Activated CD4-positive, alpha-beta T cell treated with anti-CD3 and anti-CD28 coated beads, Interleukin-2, amount 10 ng/mL, durations not matched to agents 24 days and 14 days (primary cell): ENCODE results near the gene SORT1. TPM values are rescaled to one million over a fixed set of nuclear protein-coding genes. Genes with fewer than 3 reads are reported as not detected.
"Not testable (repeated sequence)": the region's sequence is repeated elsewhere in the genome, so short reads cannot be mapped to it uniquely, and the experiment has no call there.

Experiments
- DNase-seq: peaks from one replicate; pipeline ENCODE4 v3.0.0; 2022
- H3K27ac Mint-ChIP-seq: one replicate; pipeline ENCODE4 v1.8.0; 2022; ENCODE audit warnings: mild to moderate bottlenecking, mixed read lengths
- H3K27me3 Mint-ChIP-seq: one replicate; pipeline ENCODE4 v1.8.0; 2022; ENCODE audit warnings: mixed read lengths
- H3K36me3 Mint-ChIP-seq: one replicate; pipeline ENCODE4 v1.8.0; 2022; ENCODE audit warnings: low read depth, mild to moderate bottlenecking, mixed read lengths
- H3K4me1 Mint-ChIP-seq: one replicate; pipeline ENCODE4 v1.8.0; 2021; ENCODE audit warnings: mixed read lengths
- H3K4me3 Mint-ChIP-seq: one replicate; pipeline ENCODE4 v1.8.0; 2022; ENCODE audit warnings: mild to moderate bottlenecking, moderate library complexity, mixed read lengths
- H3K9me3 Mint-ChIP-seq: one replicate; pipeline ENCODE4 v1.8.0; 2021; ENCODE audit warnings: mixed read lengths
- intact Hi-C: fragments of 100-400 bp; cut with micrococcal nuclease; formaldehyde crosslinking; loops from one replicate; pipeline ENCODE4 v1.15.1; 2023
- total RNA-seq: library from RNA; stranded (reverse); gene quantifications from 2 replicates; pipeline ENCODE4 v1.2.3, GENCODE V29; 2022

SORT1 gene
- total RNA-seq, 1 donor from 2014 or later = 1.2 TPM

DNA sequence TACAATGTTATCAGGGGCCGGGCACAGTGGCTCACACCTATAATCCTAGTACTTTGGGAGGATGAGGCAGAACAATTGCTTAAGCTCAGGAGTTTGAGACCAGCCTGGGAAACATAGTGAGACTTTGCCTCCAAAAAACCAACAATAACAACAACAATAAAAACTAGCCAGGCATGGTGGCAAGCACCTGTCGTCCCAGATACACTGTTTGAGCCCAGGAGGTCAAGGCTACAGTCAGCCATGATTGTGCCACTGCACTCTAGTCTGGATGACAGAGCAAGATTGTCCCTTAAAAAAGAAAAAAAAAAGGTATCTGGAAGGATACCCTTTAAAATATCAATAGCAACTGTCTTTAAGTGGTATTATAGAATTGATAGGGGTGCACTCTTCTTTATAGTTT is 16.1 kb downstream of the SORT1 start:
- Mint-ChIP-seq H3K9me3 (no peaks in the 10 kb centered on the region), H3K27ac (no peak overlapping the region), H3K27me3 (peaks cover 4% of the 10 kb centered on the region), H3K36me3 (no peaks in the 10 kb centered on the region), H3K4me1 (peaks cover 5% of the 10 kb centered on the region), H3K4me3 (no peak overlapping the region)
- intact Hi-C loops = no loop called here
- no peak for DNase-seq

DNA sequence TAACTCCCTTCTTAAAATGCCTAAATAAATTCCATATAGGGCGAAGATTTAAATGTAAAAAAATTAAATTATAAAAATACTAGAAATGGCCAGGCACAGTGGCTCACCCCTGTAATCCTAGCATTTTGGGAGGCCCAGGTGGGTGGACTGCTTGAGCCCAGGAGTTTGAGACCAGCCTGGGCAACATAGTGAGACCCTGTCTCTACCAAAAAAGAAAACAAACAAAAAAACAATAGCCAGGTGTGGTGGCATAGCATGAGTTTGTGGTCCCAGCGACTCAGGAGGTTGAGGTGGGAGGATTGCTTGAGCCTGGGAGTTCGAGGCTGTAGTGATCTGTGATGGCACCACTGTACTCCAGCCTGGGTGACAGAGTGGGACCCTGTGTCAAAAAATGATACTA is 17.8 kb downstream of the SORT1 start:
- peaks cover 4% of the 10 kb centered on the region for H3K27me3 Mint-ChIP-seq

DNA sequence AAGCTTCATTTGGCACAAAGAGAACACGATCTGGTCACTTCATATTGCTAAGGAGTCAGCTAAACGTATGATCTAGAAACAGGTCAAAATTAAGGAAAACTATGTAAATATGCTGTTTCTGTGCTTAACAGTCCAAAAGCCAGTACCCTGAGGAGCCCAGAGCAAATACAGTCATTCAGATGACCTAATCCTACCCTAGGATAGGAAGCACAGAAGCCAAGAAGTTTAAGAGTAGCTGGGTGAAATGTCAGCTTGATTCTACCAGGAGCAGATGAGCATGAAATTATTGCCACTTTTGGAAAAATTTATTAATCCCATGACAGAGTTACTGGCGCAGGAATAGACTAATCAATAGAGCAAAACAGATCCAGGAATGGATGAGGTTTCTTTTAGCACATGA is 18.3 kb downstream of the SORT1 start:
- intact Hi-C loops = no loop called here
- no peak for DNase-seq
- H3K36me3 Mint-ChIP-seq = no peaks in the 10 kb centered on the region
- H3K27me3 Mint-ChIP-seq = peaks cover 4% of the 10 kb centered on the region
- H3K27ac Mint-ChIP-seq = no peak overlapping the region
- no peaks in the 10 kb centered on the region for H3K9me3 Mint-ChIP-seq
- H3K4me1 Mint-ChIP-seq = peaks cover 9% of the 10 kb centered on the region
- H3K4me3 Mint-ChIP-seq = no peak overlapping the region

More for the DNA sequence above, 17.8 kb downstream of the SORT1 start:
- DNase-seq = no peak
- Mint-ChIP-seq H3K9me3 (no peaks in the 10 kb centered on the region), H3K4me3 (no peak overlapping the region), H3K27ac (no peak overlapping the region), H3K36me3 (no peaks in the 10 kb centered on the region), H3K4me1 (peaks cover 9% of the 10 kb centered on the region)
- intact Hi-C loops = no loop called here

DNA sequence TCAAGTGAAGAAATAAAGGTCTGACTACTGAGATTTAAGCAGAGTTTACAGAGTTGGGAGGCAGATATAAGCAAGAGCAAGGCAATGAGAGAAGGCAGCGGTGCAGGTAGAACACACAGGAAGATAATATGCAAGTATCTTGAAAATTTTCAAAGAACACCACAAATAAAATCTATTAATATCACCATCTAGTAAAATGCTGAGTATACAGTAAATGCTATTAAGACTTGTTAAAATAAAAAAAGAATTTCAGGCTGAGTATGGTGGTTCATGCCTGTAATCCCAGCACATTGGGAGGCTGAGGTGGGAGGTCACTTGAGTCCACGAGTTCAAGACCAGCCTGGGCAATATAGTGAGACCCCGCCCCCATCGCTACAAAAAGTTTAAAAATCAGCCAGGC is 20.0 kb downstream of the SORT1 start:
- H3K9me3 Mint-ChIP-seq = no peaks in the 10 kb centered on the region
- no peak overlapping the region for H3K4me3 Mint-ChIP-seq
- H3K27ac Mint-ChIP-seq = no peak overlapping the region
- no peaks in the 10 kb centered on the region for H3K36me3 Mint-ChIP-seq
- intact Hi-C loops = loop anchor here (2.0 kb wide), 1 partner anchor 13 kb away; no protein-coding TSS in a partner anchor
- H3K27me3 Mint-ChIP-seq = peaks cover 4% of the 10 kb centered on the region
- H3K4me1 Mint-ChIP-seq = peaks cover 14% of the 10 kb centered on the region
- no peak for DNase-seq

DNA sequence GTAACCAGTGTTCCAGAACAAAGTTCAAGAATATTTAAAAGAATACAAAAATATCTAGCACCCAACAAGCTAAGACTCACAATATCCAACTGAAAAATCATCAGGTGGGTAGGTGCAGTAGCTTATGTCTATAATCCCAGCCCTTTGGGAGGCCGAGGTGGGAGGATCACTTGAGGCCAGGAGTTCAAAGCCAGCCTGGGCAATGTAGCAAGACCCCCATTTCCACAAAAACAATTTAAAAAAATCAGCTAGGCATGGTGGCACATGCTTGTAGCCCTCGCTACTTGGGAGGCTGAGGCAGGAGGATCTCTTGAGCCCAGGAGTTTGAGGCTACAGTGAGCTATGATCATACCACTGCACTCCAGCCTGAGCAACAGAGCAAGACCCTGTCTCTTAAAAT is 24.0 kb downstream of the SORT1 start:
- DNase-seq, H3K4me3 Mint-ChIP-seq, H3K27me3 Mint-ChIP-seq, H3K36me3 Mint-ChIP-seq, intact Hi-C loops, H3K27ac Mint-ChIP-seq, H3K9me3 Mint-ChIP-seq: not testable (repeated sequence)
- peaks cover 41% of the 10 kb centered on the region for H3K4me1 Mint-ChIP-seq

DNA sequence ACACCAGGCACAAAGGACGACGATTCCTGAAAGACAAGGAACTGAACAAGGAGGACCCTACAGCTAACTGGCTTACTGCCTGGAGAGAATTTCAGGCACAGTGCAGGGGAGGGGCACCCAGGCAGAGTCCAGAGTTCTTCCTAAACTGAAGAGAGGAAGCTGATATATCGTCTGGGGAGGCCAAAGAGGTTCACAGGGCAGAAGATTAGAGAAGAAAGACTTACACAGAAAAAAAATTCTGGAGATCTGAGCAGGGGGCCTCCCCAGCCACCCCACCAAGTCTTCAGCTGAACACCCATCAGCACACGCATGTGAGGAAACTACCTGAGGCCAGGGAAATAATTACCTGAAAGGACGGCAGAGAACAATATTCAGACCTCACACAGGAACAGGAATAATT is 24.6 kb downstream of the SORT1 start:
- Mint-ChIP-seq H3K4me1 (peaks cover 41% of the 10 kb centered on the region), H3K4me3 (peak overlapping the region; percentile 34), H3K9me3 (no peaks in the 10 kb centered on the region), H3K27ac (peak overlapping the region; percentile 75), H3K27me3 (peaks cover 4% of the 10 kb centered on the region), H3K36me3 (no peaks in the 10 kb centered on the region)
- intact Hi-C loops = no loop called here
- peak; percentile 60 for DNase-seq

DNA sequence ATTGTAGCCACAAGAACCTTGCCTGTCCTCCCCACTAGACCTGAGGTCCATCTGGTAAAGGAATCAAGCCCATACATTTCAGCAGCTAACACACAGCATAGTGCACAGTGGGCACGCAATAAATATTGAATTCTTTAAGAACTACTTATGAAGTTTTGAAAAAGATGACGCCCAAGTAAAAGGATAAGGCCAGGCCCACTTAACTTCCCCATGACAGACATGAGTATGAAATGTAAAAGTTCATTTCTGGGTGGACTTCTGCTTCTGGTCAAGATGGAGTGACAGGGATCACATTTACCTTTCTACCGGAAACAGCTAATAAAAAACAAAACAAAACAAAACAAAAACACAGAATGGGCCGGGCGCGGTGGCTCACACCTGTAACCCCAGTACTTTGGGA is 25.4 kb downstream of the SORT1 start:
- Mint-ChIP-seq H3K27me3 (peaks cover 6% of the 10 kb centered on the region), H3K4me1 (peaks cover 41% of the 10 kb centered on the region), H3K4me3 (no peak overlapping the region)

DNA sequence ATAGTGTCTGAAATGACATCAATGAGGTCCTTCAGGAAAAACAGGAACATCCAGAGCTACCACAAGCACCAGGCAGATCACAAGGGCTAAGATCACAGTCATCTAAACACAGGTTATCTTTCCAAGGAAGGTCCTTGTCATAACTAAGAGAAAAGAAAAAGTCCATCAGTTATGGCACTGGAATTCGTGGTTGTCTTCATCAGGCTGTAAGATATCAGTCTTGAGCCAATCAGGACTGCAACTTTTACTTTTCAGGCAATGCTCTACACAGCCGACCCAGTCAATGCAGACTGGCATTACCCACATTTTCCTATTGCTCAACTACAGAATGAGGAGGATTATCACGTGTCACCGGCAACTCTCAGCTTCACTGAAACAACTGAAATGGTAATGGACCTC is 26.4 kb downstream of the SORT1 start:
- intact Hi-C loops = no loop called here
- peak overlapping the region; percentile 67 for H3K4me3 Mint-ChIP-seq
- peaks cover 11% of the 10 kb centered on the region for H3K27me3 Mint-ChIP-seq
- H3K36me3 Mint-ChIP-seq = peaks cover 1% of the 10 kb centered on the region
- peak overlapping the region; percentile 59 for H3K27ac Mint-ChIP-seq
- peaks cover 38% of the 10 kb centered on the region for H3K4me1 Mint-ChIP-seq
- no peaks in the 10 kb centered on the region for H3K9me3 Mint-ChIP-seq
- DNase-seq = peak; percentile 62

More for the DNA sequence above, 25.4 kb downstream of the SORT1 start:
- no peak for DNase-seq
- intact Hi-C loops = no loop called here
- Mint-ChIP-seq H3K36me3 (no peaks in the 10 kb centered on the region), H3K9me3 (no peaks in the 10 kb centered on the region), H3K27ac (no peak overlapping the region)

DNA sequence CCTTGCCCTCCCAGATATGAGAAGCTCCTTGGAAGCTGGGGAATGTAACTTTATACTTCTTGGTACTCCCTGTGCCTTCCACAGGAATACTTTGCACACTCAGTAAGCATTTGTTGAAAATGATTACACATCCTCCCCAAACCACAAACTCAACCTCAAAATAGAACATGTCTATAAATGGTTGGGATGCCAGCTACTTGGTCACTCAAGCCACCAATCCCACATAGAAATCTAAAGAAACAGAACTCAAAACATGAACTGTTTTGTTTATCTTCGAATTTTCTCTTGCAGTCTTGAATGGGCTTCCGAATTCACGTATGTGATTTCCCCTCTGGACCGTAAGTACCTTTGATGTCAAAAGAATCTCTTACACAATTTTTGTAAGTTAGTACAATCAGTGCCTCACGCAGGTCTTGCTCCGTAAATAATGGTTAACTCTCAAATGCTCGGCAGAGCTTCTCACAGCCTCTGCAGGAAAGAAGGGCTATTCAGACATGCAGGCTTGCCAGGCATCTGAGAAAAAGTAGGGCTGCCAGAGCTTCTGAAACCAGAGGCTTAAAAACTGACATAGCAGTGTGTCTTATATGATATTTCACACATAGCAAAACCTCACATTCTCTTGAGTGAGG is 26.9 kb downstream of the SORT1 start:
- intact Hi-C loops = no loop called here
- H3K4me1 Mint-ChIP-seq = peaks cover 36% of the 10 kb centered on the region
- H3K9me3 Mint-ChIP-seq = no peaks in the 10 kb centered on the region
- H3K36me3 Mint-ChIP-seq = peaks cover 2% of the 10 kb centered on the region
- peaks cover 13% of the 10 kb centered on the region for H3K27me3 Mint-ChIP-seq
- peak overlapping the region; percentile 59 for H3K27ac Mint-ChIP-seq
- peak; percentile 66 for DNase-seq
- H3K4me3 Mint-ChIP-seq = peak overlapping the region; percentile 67

DNA sequence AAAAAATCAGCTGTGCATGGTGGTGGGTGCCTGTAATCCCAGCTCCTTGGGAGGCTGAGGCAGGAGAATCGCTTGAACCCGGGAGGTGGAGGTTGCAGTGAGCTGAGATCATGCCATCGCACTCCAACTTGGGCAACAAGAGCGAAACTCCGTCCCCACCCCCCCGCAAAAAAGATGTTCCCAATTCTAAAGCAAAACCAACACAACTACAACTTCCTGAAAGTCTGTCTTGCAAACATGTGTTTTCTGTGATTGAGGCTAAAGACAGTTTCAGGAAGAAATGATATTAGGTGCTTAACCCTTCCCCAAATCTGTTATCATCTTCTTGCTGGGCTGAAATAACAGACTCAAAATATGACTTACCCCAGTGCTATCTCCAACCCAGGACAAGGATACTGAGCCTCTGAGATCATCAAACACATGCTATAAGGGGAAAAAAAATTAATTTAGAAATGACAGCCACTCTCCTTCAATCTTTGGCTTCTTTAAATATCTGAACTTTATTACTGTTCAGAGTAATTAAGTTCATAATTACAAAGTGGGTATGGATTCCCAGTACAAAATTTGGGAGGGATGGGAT is 28.5 kb downstream of the SORT1 start:
- Mint-ChIP-seq H3K27ac (no peak overlapping the region), H3K4me3 (no peak overlapping the region), H3K4me1 (peaks cover 32% of the 10 kb centered on the region), H3K36me3 (peaks cover 4% of the 10 kb centered on the region), H3K27me3 (peaks cover 20% of the 10 kb centered on the region), H3K9me3 (no peaks in the 10 kb centered on the region)
- intact Hi-C loops = no loop called here
- no peak for DNase-seq

DNA sequence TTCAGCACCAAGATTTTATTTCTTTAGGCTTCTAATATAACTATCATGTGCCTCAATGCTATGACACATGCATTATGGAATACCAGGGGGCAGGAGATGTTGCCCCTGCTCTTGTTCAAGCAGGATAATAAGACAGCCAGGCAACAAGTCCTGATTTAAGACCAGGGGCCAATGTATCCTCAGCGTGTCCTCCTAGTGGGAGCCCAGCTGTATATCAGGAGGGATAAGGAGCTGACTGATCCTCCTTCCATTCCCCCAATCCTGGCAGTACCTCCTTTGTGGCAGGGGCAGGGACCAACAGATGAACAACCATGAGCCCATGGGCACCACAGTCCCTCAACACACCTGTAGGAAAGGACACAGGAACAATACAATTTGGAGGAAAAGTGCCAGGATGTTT is 29.3 kb downstream of the SORT1 start:
- H3K9me3 Mint-ChIP-seq = no peaks in the 10 kb centered on the region
- H3K4me1 Mint-ChIP-seq = peaks cover 32% of the 10 kb centered on the region
- H3K27ac Mint-ChIP-seq = no peak overlapping the region
- DNase-seq = no peak
- intact Hi-C loops = no loop called here
- peaks cover 4% of the 10 kb centered on the region for H3K36me3 Mint-ChIP-seq
- no peak overlapping the region for H3K4me3 Mint-ChIP-seq
- H3K27me3 Mint-ChIP-seq = peaks cover 26% of the 10 kb centered on the region

DNA sequence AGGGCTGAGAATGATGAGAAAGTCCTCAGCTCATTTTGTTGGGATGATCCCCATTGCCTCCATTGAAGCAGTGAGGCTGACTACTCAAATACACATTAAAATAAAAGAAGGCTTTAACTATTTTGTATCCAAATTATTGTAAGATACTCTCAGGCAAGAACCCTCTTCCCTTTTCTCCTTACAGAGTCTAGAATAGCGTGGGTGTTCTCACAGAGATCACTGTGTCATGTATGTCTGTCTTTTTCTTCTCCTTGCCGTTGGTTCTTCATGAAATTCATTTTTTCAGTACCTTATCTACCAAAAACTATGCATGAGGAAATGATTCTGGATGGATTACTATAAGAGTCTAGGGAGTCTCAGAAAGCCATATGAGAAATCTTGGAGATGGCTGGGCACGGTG is 30.1 kb downstream of the SORT1 start:
- intact Hi-C loops = no loop called here
- H3K9me3 Mint-ChIP-seq = no peaks in the 10 kb centered on the region
- DNase-seq = no peak
- H3K4me3 Mint-ChIP-seq = no peak overlapping the region
- peaks cover 28% of the 10 kb centered on the region for H3K27me3 Mint-ChIP-seq
- H3K27ac Mint-ChIP-seq = no peak overlapping the region
- peaks cover 4% of the 10 kb centered on the region for H3K36me3 Mint-ChIP-seq
- H3K4me1 Mint-ChIP-seq = peaks cover 27% of the 10 kb centered on the region

DNA sequence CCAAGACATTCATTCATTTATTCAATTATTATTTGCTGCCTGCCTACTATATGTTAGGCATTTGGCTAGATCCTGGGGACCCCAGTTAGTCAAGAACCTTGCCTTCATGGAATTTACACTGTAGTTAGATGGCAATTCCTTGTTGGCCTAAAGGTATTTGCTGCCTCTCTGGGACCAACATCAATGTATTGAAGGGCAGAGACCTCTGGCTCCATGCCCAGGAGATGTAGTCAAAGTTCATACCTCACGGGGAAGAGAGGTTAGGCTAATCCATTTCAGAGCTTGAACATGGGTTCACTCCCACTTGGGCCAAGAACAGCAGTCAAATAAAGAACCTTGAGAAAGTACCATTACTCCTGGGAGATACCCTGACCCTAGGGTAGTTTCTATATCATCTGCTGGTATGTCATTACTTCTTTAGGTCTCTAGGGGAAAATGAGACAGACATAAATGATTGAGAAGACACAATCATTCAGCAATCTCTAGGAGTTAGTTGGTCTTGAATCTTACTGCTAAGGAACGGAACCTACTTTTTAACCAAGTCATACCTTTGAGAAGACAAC is 32.0 kb downstream of the SORT1 start:
- Mint-ChIP-seq H3K27me3 (peaks cover 37% of the 10 kb centered on the region), H3K4me3 (no peak overlapping the region), H3K4me1 (peaks cover 11% of the 10 kb centered on the region), H3K9me3 (no peaks in the 10 kb centered on the region), H3K27ac (no peak overlapping the region), H3K36me3 (peaks cover 4% of the 10 kb centered on the region)
- DNase-seq = no peak
- intact Hi-C loops = no loop called here

DNA sequence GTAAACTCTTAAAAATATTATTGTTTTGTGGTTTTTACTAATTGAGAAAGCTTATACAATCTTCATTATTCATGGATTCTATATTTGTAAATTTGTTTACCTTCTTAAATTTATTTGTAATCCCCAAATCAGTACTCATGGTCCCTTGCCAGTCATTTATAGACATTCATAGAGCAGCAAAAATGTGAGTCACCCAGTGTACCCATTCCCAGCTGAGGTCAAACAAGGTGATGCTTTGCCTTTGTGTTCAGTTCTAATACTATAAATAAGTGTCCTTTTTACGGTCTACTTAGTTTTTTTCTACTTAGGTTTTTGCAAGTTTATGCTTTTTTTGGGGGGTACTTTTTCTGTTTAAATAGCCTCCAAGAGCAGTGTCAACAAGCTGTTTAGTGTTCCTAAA is 36.1 kb downstream of the SORT1 start:
- no peak for DNase-seq
- Mint-ChIP-seq H3K27me3 (peaks cover 48% of the 10 kb centered on the region), H3K4me3 (no peak overlapping the region), H3K4me1 (no peaks in the 10 kb centered on the region), H3K36me3 (peaks cover 4% of the 10 kb centered on the region), H3K27ac (no peak overlapping the region), H3K9me3 (no peaks in the 10 kb centered on the region)
- intact Hi-C loops = no loop called here
